Choroid plexus epithelial cell (primary cell): ENCODE results near the gene SERGEF.

ENCODE experiments used
- DNase-seq: peaks from one replicate; pipeline ENCODE4 v3.0.0-alpha.2; 2010; ENCODE audit warnings: low read depth
- H3K4me3 ChIP-seq: 2 replicates; pipeline ENCODE4 v1.5.1; 2011; ENCODE audit warnings: low read depth, mild to moderate bottlenecking, control low read depth, low read length, moderate library complexity
- CTCF ChIP-seq: conservative IDR thresholded peaks from 2 replicates; pipeline ENCODE4 v1.5.1; 2011; ENCODE audit warnings: low read depth, mild to moderate bottlenecking, control low read depth, inconsistent platforms, low read length, moderate library complexity

The SERGEF gene

DNA sequence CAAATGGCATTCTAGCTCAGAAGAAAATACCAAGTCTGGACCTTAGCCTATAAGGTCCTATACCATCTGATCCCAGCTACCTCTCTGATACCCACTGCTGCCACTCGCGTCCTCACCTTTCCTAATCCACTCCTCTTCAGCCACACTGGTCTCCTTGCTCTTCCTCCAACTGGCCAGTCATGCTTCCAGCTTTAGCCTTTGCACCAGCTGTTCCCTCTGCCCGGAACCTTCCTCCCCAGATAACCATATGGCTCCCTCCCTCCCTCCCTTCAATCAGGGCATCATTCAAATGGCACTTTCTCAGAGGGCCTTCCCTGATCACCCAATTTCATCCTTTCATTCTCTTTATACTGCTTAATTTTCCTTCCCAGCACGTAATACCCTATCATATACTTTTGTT, 210.4 kb downstream of the SERGEF start:
- no peak for DNase-seq
- TF ChIP-seq CTCF, result no peak
- no peak overlapping the region for H3K4me3 ChIP-seq

DNA sequence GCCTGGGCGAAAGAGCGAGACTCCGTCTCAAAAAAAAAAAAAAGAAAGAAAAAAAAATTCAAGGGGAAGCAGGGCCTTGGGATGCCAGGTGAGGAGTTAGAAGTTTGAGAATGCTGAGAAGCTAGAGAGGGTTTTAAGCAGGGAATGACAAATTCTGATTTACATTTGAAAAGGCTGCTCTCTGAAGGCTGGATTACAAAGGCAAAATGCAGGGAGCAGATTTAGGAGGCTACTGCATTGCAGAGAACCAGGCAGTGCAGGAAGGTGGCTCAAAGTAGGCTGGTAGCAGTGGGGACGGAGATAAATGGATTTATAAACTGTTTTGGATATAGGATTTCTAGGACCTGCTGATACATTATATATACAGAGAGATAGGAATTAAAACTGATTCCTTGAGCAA, 211.7 kb downstream of the SERGEF start:
- no peak for TF ChIP-seq CTCF
- no peak overlapping the region for H3K4me3 ChIP-seq
- DNase-seq, result no peak

GRCh38 chr11:17799147-17799546, 213.7 kb downstream of the SERGEF start:
- no peak for TF ChIP-seq CTCF
- no peak for DNase-seq

GRCh38 chr11:17798716-17799115, 214.1 kb downstream of the SERGEF start:
- no peak overlapping the region for H3K4me3 ChIP-seq
- TF ChIP-seq CTCF, result no peak
- no peak for DNase-seq

More at GRCh38 chr11:17799147-17799546, 213.7 kb downstream of the SERGEF start:
- H3K4me3 ChIP-seq, result no peak overlapping the region

GRCh38 chr11:17798253-17798652, 214.6 kb downstream of the SERGEF start:
- no peak overlapping the region for H3K4me3 ChIP-seq
- TF ChIP-seq CTCF, result no peak
- DNase-seq, result no peak

DNA sequence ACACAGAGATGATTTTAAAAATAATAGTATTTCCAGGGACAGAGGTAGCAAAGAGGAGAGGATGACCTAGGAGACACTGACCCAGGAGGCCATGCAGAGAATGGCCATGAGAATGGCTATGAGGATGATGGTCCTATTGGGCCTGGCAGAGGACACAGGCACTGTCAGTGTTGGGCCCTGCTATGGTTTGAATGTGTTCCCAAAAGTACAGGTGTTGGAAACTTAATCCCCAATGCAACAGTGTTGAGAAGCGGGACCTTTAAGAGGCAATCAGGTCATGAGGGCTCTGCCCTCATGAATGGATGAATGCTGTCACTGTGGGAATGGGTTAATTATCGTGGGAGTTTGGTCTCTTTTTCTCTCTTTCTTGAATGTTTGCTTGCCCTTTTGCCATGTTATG, 216.7 kb downstream of the SERGEF start:
- no peak overlapping the region for H3K4me3 ChIP-seq
- no peak for TF ChIP-seq CTCF
- no peak for DNase-seq

GRCh38 chr11:17794981-17795380, 217.9 kb downstream of the SERGEF start:
- DNase-seq, result no peak
- TF ChIP-seq CTCF, result no peak
- H3K4me3 ChIP-seq, result no peak overlapping the region
